ENCODE measurements around the gene NDST3. TPM values are rescaled to one million over a fixed set of nuclear protein-coding genes. Genes with fewer than 3 reads are reported as not detected.

NDST3 gene
- total RNA-seq, 1 experiment from 2014 or later: 0.04 TPM

GRCh38 chr4:118224243-118224829, 190.1 kb downstream of the NDST3 start:
- TF ChIP-seq EZH2 (IDR thresholded peaks at IDR 0.05; ENCODE audit: low read length, unreplicated experiment) (no peak), CTCF (conservative IDR thresholded peaks at IDR 0.05; ENCODE audit: low read depth, low read length) (peak; percentile 68)
- Histone ChIP-seq H3K9ac (ENCODE audit: low read length) (no peak overlapping the region), H4K20me1 (ENCODE audit: low read length) (no peaks in the 10 kb centered on the region), H3K4me2 (ENCODE audit: low read length) (no peak overlapping the region), H3K4me3 (ENCODE audit: low read length) (no peak overlapping the region), H2AFZ (ENCODE audit: low read length) (no peak overlapping the region), H3K9me2 (replicated peaks; ENCODE audit: low read length) (no peaks in the 10 kb centered on the region), H3K79me2 (ENCODE audit: low read length) (no peaks in the 10 kb centered on the region), H3K9me3 (ENCODE audit: low read length) (no peaks in the 10 kb centered on the region), H3K27me3 (ENCODE audit: low read length) (no peaks in the 10 kb centered on the region), H3F3A (ENCODE audit: low read length, unreplicated experiment) (no peaks in the 10 kb centered on the region), H3K4me1 (ENCODE audit: insufficient read depth, low read length) (no peaks in the 10 kb centered on the region), H3K36me3 (ENCODE audit: low read depth, low read length) (no peaks in the 10 kb centered on the region), H3K27ac (ENCODE audit: low read length) (no peak overlapping the region)
- BruUV-seq (replicated peaks): no TSS peak
- POLR2A ChIA-PET (ENCODE audit: unreplicated experiment): no interaction called here
- ATAC-seq: peak; percentile 54
- CTCF ChIA-PET: no interaction called here
- peak; percentile 63 for DNase-seq
- intact Hi-C loops (cut with micrococcal nuclease): loop anchor here (1.0 to 5.0 kb wide), 3 partner anchors 147 to 1092 kb away; partner anchors contain the start of gene NDST3

GRCh38 chr4:118225511-118225910, 191.2 kb downstream of the NDST3 start:
- Histone ChIP-seq H3K4me2 (ENCODE audit: low read length) (no peak overlapping the region), H3K9me2 (replicated peaks; ENCODE audit: low read length) (no peaks in the 10 kb centered on the region), H3K27ac (ENCODE audit: low read length) (no peak overlapping the region), H3K4me3 (ENCODE audit: low read length) (no peak overlapping the region), H3K36me3 (ENCODE audit: low read depth, low read length) (no peaks in the 10 kb centered on the region), H3F3A (ENCODE audit: low read length, unreplicated experiment) (no peaks in the 10 kb centered on the region), H3K79me2 (ENCODE audit: low read length) (no peaks in the 10 kb centered on the region), H2AFZ (ENCODE audit: low read length) (no peak overlapping the region), H3K9ac (ENCODE audit: low read length) (no peak overlapping the region), H3K4me1 (ENCODE audit: insufficient read depth, low read length) (no peaks in the 10 kb centered on the region), H3K27me3 (ENCODE audit: low read length) (no peaks in the 10 kb centered on the region), H4K20me1 (ENCODE audit: low read length) (no peaks in the 10 kb centered on the region), H3K9me3 (ENCODE audit: low read length) (no peaks in the 10 kb centered on the region)
- DNase-seq: no peak
- POLR2A ChIA-PET (ENCODE audit: unreplicated experiment): no interaction called here
- TF ChIP-seq CTCF (conservative IDR thresholded peaks at IDR 0.05; ENCODE audit: low read depth, low read length) (no peak), EZH2phosphoT487 (IDR thresholded peaks at IDR 0.05; ENCODE audit: borderline replicate concordance, low read length) (no peak), EZH2 (IDR thresholded peaks at IDR 0.05; ENCODE audit: low read length, unreplicated experiment) (no peak)
- intact Hi-C loops (cut with micrococcal nuclease): no loop called here
- ATAC-seq: no peak
- CTCF ChIA-PET: no interaction called here
- BruUV-seq (replicated peaks): no TSS peak

DNA sequence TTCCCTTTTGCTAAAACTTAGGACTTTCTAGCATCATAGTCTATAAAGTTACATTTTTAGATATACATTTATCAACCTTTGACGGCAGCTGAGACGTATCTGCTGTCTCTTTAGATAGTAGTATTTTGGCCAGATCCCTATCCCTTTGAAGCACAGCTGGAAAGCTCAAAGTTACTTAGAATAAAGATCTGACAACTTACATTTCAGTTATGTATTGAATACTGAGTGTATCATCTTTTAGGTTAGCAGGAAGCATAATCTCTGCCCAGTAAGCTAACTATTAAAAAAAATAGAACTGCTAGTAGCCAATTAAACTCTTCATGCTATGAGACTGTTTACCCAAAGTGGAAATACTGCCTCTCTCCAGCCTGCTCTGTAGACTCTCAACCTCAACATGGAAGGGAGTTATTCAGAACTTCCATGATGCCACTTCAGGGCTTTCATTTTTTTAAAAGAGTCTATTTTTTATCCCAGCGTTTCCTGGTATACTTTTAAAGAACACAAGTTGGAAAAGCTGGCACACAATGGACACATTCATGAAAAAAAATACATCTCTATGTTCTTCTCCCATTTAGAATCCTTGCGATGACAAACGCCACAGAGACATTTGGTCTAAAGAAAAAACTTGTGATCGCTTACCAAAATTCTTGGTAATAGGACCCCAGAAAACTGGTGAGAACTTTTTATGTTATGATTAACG, 192.2 kb downstream of the NDST3 start:
- no TSS peak for BruUV-seq (replicated peaks)
- CTCF ChIA-PET: no interaction called here
- Histone ChIP-seq H3K4me3 (ENCODE audit: low read length) (no peak overlapping the region), H3K27me3 (ENCODE audit: low read length) (no peaks in the 10 kb centered on the region), H3K9me3 (ENCODE audit: low read length) (no peaks in the 10 kb centered on the region), H3K4me1 (ENCODE audit: insufficient read depth, low read length) (no peaks in the 10 kb centered on the region), H3K27ac (ENCODE audit: low read length) (no peak overlapping the region), H2AFZ (ENCODE audit: low read length) (no peak overlapping the region), H3K4me2 (ENCODE audit: low read length) (no peak overlapping the region), H3K79me2 (ENCODE audit: low read length) (no peaks in the 10 kb centered on the region), H3K9me2 (replicated peaks; ENCODE audit: low read length) (no peaks in the 10 kb centered on the region), H3K9ac (ENCODE audit: low read length) (no peak overlapping the region), H3K36me3 (ENCODE audit: low read depth, low read length) (no peaks in the 10 kb centered on the region), H3F3A (ENCODE audit: low read length, unreplicated experiment) (no peaks in the 10 kb centered on the region), H4K20me1 (ENCODE audit: low read length) (no peaks in the 10 kb centered on the region)
- no peak for TF ChIP-seq EZH2phosphoT487 (IDR thresholded peaks at IDR 0.05; ENCODE audit: borderline replicate concordance, low read length)
- TF ChIP-seq EZH2 (IDR thresholded peaks at IDR 0.05; ENCODE audit: low read length, unreplicated experiment): no peak
- TF ChIP-seq CTCF (conservative IDR thresholded peaks at IDR 0.05; ENCODE audit: low read depth, low read length): no peak
- no peak for ATAC-seq
- no peak for DNase-seq
- intact Hi-C loops (cut with micrococcal nuclease): no loop called here
- POLR2A ChIA-PET (ENCODE audit: unreplicated experiment): no interaction called here
